Measurements from ENCODE around the gene CTNNA1. TPM values are rescaled to one million over a fixed set of nuclear protein-coding genes. Genes with fewer than 3 reads are reported as not detected.
A peak's percentile ranks its signal among the peaks of the same experiment; 100 is the strongest.
"Not testable (repeated sequence)": the region's sequence is repeated elsewhere in the genome, so short reads cannot be mapped to it uniquely, and the experiment has no call there.

Gene CTNNA1
- total RNA-seq (100 to 1,000 TPM; 280 to 295 TPM), polyA plus RNA-seq (ENCODE audit: insufficient read length in 2 of 2) (100 to 1,000 TPM; 208 to 225 TPM)
- long read RNA-seq, donor 1, transcript CTNNA1-236 (2 exons, 2,044 nt), result minor isoform, 9 of 76 reads
- long read RNA-seq, donor 1, transcript CTNNA1-201 (18 exons, 3,756 nt), result major isoform, 22 of 76 reads
- long read RNA-seq, donor 1, transcript CTNNA1-243 (12 exons, 2,684 nt), result minor isoform, 6 of 76 reads
- long read RNA-seq, donor 1, partial matches to known transcripts, result 38 of 76 reads
- long read RNA-seq, donor 1, other reads (novel, unspliced or antisense), result 0 of 76 reads
- long read RNA-seq, donor 2, transcript CTNNA1-201 (18 exons, 3,756 nt), result major isoform, 8 of 20 reads
- long read RNA-seq, donor 2, transcript CTNNA1-236 (2 exons, 2,044 nt), result minor isoform, 5 of 20 reads
- long read RNA-seq, donor 2, partial matches to known transcripts, result 6 of 20 reads
- long read RNA-seq, donor 2, other reads (novel, unspliced or antisense), result 0 of 20 reads
- long read RNA-seq, donor 3, partial matches to known transcripts, result 10 of 16 reads
- long read RNA-seq, donor 3, other reads (novel, unspliced or antisense), result 0 of 16 reads
- long read RNA-seq, donor 4, transcript CTNNA1-236 (2 exons, 2,044 nt), result minor isoform, 10 of 74 reads
- long read RNA-seq, donor 4, transcript CTNNA1-201 (18 exons, 3,756 nt), result major isoform, 19 of 74 reads
- long read RNA-seq, donor 4, partial matches to known transcripts, result 44 of 74 reads
- long read RNA-seq, donor 4, other reads (novel, unspliced or antisense), result 0 of 74 reads

GRCh38 chr5:138752951-138753793 lies at the start of gene CTNNA1:
Gene CTNNA1 (plus strand): TSS chr5:138753425. CDS start chr5:138781925, 28,500 bp downstream.
- H3K27ac ChIP-seq (ENCODE audit: low read depth, low read length), result peak within 1 kb of the TSS; percentile 95
- peaks cover 8% of the 10 kb centered on the region for H3K27me3 ChIP-seq (ENCODE audit: control insufficient read depth, insufficient read depth, low read length)
- peak in 4 of 6 donors; percentile 26 to 77 (median 48) for DNase-seq (ENCODE audit: low read depth in 4 of 6, low spot score in 6 of 6)
- peaks cover 18% of the 10 kb centered on the region for H3K4me1 ChIP-seq (ENCODE audit: control insufficient read depth, insufficient read depth, low read length)
- no peaks in the 10 kb centered on the region for H3K36me3 ChIP-seq (ENCODE audit: control insufficient read depth, insufficient read depth, low read length)
- H3K4me3 ChIP-seq (ENCODE audit: low read depth, low read length), result peak within 1 kb of the TSS; percentile 84
- no peaks in the 10 kb centered on the region for H3K9me3 ChIP-seq (ENCODE audit: control insufficient read depth, insufficient read depth, low read length)
- 0% methylated on average over 73 of the region's 102 CpGs for WGBS (ENCODE audit: insufficient coverage)

GRCh38 chr5:138703777-138704176 lies 49.4 kb upstream of the CTNNA1 start:
- peaks cover 19% of the 10 kb centered on the region for H3K4me1 ChIP-seq (ENCODE audit: control insufficient read depth, insufficient read depth, low read length)
- no CpG with 5 or more reads among the region's 3 CpGs for WGBS (ENCODE audit: insufficient coverage)
- H3K36me3 ChIP-seq (ENCODE audit: control insufficient read depth, insufficient read depth, low read length); H3K27ac ChIP-seq (ENCODE audit: low read depth, low read length); H3K27me3 ChIP-seq (ENCODE audit: control insufficient read depth, insufficient read depth, low read length); H3K9me3 ChIP-seq (ENCODE audit: control insufficient read depth, insufficient read depth, low read length); DNase-seq (ENCODE audit: low read depth in 4 of 6, low spot score in 6 of 6); H3K4me3 ChIP-seq (ENCODE audit: low read depth, low read length): not testable (repeated sequence)

- no peaks in the 10 kb centered on the region for H3K27me3 ChIP-seq (ENCODE audit: control insufficient read depth, insufficient read depth, low read length)
- no peaks in the 10 kb centered on the region for H3K36me3 ChIP-seq (ENCODE audit: control insufficient read depth, insufficient read depth, low read length)
- DNase-seq (ENCODE audit: low read depth in 4 of 6, low spot score in 6 of 6), result peak in 1 of 6 donors; percentile 71
- H3K4me1 ChIP-seq (ENCODE audit: control insufficient read depth, insufficient read depth, low read length), result peaks cover 23% of the 10 kb centered on the region
- no CpG with 5 or more reads among the region's 3 CpGs for WGBS (ENCODE audit: insufficient coverage)
- H3K9me3 ChIP-seq (ENCODE audit: control insufficient read depth, insufficient read depth, low read length), result no peaks in the 10 kb centered on the region
- H3K4me3 ChIP-seq (ENCODE audit: low read depth, low read length), result no peak overlapping the region
- no peak overlapping the region for H3K27ac ChIP-seq (ENCODE audit: low read depth, low read length)
Observed at GRCh38 chr5:138705007-138705406, 48.2 kb upstream of the CTNNA1 start.

GRCh38 chr5:138705567-138705966 lies 47.7 kb upstream of the CTNNA1 start:
- WGBS (ENCODE audit: insufficient coverage), result 100% methylated on average over 1 of the region's 1 CpG
- H3K4me3 ChIP-seq (ENCODE audit: low read depth, low read length), result no peak overlapping the region
- no peaks in the 10 kb centered on the region for H3K27me3 ChIP-seq (ENCODE audit: control insufficient read depth, insufficient read depth, low read length)
- H3K4me1 ChIP-seq (ENCODE audit: control insufficient read depth, insufficient read depth, low read length), result peaks cover 23% of the 10 kb centered on the region
- no peak overlapping the region for H3K27ac ChIP-seq (ENCODE audit: low read depth, low read length)
- no peak for DNase-seq (ENCODE audit: low read depth in 4 of 6, low spot score in 6 of 6)
- no peaks in the 10 kb centered on the region for H3K9me3 ChIP-seq (ENCODE audit: control insufficient read depth, insufficient read depth, low read length)
- no peaks in the 10 kb centered on the region for H3K36me3 ChIP-seq (ENCODE audit: control insufficient read depth, insufficient read depth, low read length)

- no peak for DNase-seq (ENCODE audit: low read depth in 4 of 6, low spot score in 6 of 6)
- 78% methylated on average over 7 of the region's 10 CpGs for WGBS (ENCODE audit: insufficient coverage)
- Histone ChIP-seq H3K27ac (ENCODE audit: low read depth, low read length) (no peak overlapping the region), H3K4me1 (ENCODE audit: control insufficient read depth, insufficient read depth, low read length) (peaks cover 23% of the 10 kb centered on the region), H3K27me3 (ENCODE audit: control insufficient read depth, insufficient read depth, low read length) (no peaks in the 10 kb centered on the region), H3K36me3 (ENCODE audit: control insufficient read depth, insufficient read depth, low read length) (no peaks in the 10 kb centered on the region), H3K9me3 (ENCODE audit: control insufficient read depth, insufficient read depth, low read length) (no peaks in the 10 kb centered on the region), H3K4me3 (ENCODE audit: low read depth, low read length) (no peak overlapping the region)
Observed at GRCh38 chr5:138706655-138707480, 46.4 kb upstream of the CTNNA1 start.

- no peak overlapping the region for H3K4me3 ChIP-seq (ENCODE audit: low read depth, low read length)
- no peak for DNase-seq (ENCODE audit: low read depth in 4 of 6, low spot score in 6 of 6)
- H3K4me1 ChIP-seq (ENCODE audit: control insufficient read depth, insufficient read depth, low read length), result peaks cover 18% of the 10 kb centered on the region
- no peaks in the 10 kb centered on the region for H3K36me3 ChIP-seq (ENCODE audit: control insufficient read depth, insufficient read depth, low read length)
- no peaks in the 10 kb centered on the region for H3K27me3 ChIP-seq (ENCODE audit: control insufficient read depth, insufficient read depth, low read length)
- H3K27ac ChIP-seq (ENCODE audit: low read depth, low read length), result no peak overlapping the region
- WGBS (ENCODE audit: insufficient coverage), result no CpG with 5 or more reads among the region's 6 CpGs
- H3K9me3 ChIP-seq (ENCODE audit: control insufficient read depth, insufficient read depth, low read length), result no peaks in the 10 kb centered on the region
Observed at GRCh38 chr5:138708791-138709190, 44.4 kb upstream of the CTNNA1 start.

GRCh38 chr5:138709202-138709601 lies 44.0 kb upstream of the CTNNA1 start:
- WGBS (ENCODE audit: insufficient coverage), result 44% methylated on average over 4 of the region's 9 CpGs
- Histone ChIP-seq H3K4me1 (ENCODE audit: control insufficient read depth, insufficient read depth, low read length) (peaks cover 16% of the 10 kb centered on the region), H3K9me3 (ENCODE audit: control insufficient read depth, insufficient read depth, low read length) (no peaks in the 10 kb centered on the region), H3K27ac (ENCODE audit: low read depth, low read length) (no peak overlapping the region), H3K27me3 (ENCODE audit: control insufficient read depth, insufficient read depth, low read length) (no peaks in the 10 kb centered on the region), H3K4me3 (ENCODE audit: low read depth, low read length) (no peak overlapping the region), H3K36me3 (ENCODE audit: control insufficient read depth, insufficient read depth, low read length) (no peaks in the 10 kb centered on the region)
- no peak for DNase-seq (ENCODE audit: low read depth in 4 of 6, low spot score in 6 of 6)

GRCh38 chr5:138711087-138711486 lies 42.1 kb upstream of the CTNNA1 start:
- Histone ChIP-seq H3K27me3 (ENCODE audit: control insufficient read depth, insufficient read depth, low read length) (no peaks in the 10 kb centered on the region), H3K4me1 (ENCODE audit: control insufficient read depth, insufficient read depth, low read length) (peaks cover 6% of the 10 kb centered on the region), H3K27ac (ENCODE audit: low read depth, low read length) (no peak overlapping the region), H3K4me3 (ENCODE audit: low read depth, low read length) (no peak overlapping the region), H3K9me3 (ENCODE audit: control insufficient read depth, insufficient read depth, low read length) (no peaks in the 10 kb centered on the region), H3K36me3 (ENCODE audit: control insufficient read depth, insufficient read depth, low read length) (no peaks in the 10 kb centered on the region)
- no peak for DNase-seq (ENCODE audit: low read depth in 4 of 6, low spot score in 6 of 6)
- WGBS (ENCODE audit: insufficient coverage), result 93% methylated on average over 6 of the region's 6 CpGs

- 58% methylated on average over 2 of the region's 3 CpGs for WGBS (ENCODE audit: insufficient coverage)
- no peak for DNase-seq (ENCODE audit: low read depth in 4 of 6, low spot score in 6 of 6)
- no peaks in the 10 kb centered on the region for H3K27me3 ChIP-seq (ENCODE audit: control insufficient read depth, insufficient read depth, low read length)
- H3K4me1 ChIP-seq (ENCODE audit: control insufficient read depth, insufficient read depth, low read length), result peaks cover 12% of the 10 kb centered on the region
- no peak overlapping the region for H3K27ac ChIP-seq (ENCODE audit: low read depth, low read length)
- H3K36me3 ChIP-seq (ENCODE audit: control insufficient read depth, insufficient read depth, low read length), result no peaks in the 10 kb centered on the region
- no peaks in the 10 kb centered on the region for H3K9me3 ChIP-seq (ENCODE audit: control insufficient read depth, insufficient read depth, low read length)
- H3K4me3 ChIP-seq (ENCODE audit: low read depth, low read length), result no peak overlapping the region
Observed at GRCh38 chr5:138711811-138712210, 41.4 kb upstream of the CTNNA1 start.
